ENCODE data around the gene TERT. TPM values are rescaled to one million over a fixed set of nuclear protein-coding genes. Genes with fewer than 3 reads are reported as not detected.

TERT gene
- total and polyA plus RNA-seq, 12 donors = 0.29 TPM; not detected in 11

GRCh38 chr5:1273745-1274144 lies 21.1 kb downstream of the TERT start:
- WGBS, 4 donors = 87 to 97% (median 91%) methylated on average over 13 to 20 of the region's 20 CpGs
- no peak for TF ChIP-seq CTCF (IDR thresholded peaks at IDR 0.05)
- no peak for TF ChIP-seq POLR2A (IDR thresholded peaks at IDR 0.05)

GRCh38 chr5:1272201-1272600 lies 22.7 kb downstream of the TERT start:
- no peaks in the 10 kb centered on the region for H3K9me3 ChIP-seq (replicated peaks in 1 of 3)
- TF ChIP-seq POLR2A (IDR thresholded peaks at IDR 0.05) = no peak
- TF ChIP-seq CTCF (IDR thresholded peaks at IDR 0.05) = no peak
- no peak for DNase-seq
- WGBS, 4 donors = 85 to 95% (median 93%) methylated on average over 17 to 21 of the region's 21 CpGs; no CpG with 5 or more reads in 1 of the 4 donors
- no peaks in the 10 kb centered on the region for H3K4me1 ChIP-seq (replicated peaks in 1 of 2)
- intact Hi-C loops (cut with DNase I) = no loop called here
- no peak overlapping the region for H3K27ac ChIP-seq
- no peaks in the 10 kb centered on the region for H3K36me3 ChIP-seq (replicated peaks in 1 of 2)
- no peak overlapping the region for H3K4me3 ChIP-seq
- no peaks in the 10 kb centered on the region for H3K27me3 ChIP-seq

More at GRCh38 chr5:1273745-1274144, 21.1 kb downstream of the TERT start:
- Histone ChIP-seq H3K36me3 (replicated peaks in 1 of 2) (no peaks in the 10 kb centered on the region), H3K27me3 (no peaks in the 10 kb centered on the region), H3K4me1 (replicated peaks in 1 of 2) (no peaks in the 10 kb centered on the region), H3K27ac (no peak overlapping the region), H3K4me3 (no peak overlapping the region), H3K9me3 (replicated peaks in 1 of 3) (no peaks in the 10 kb centered on the region)
- no peak for DNase-seq
- intact Hi-C loops (cut with DNase I) = no loop called here

DNA sequence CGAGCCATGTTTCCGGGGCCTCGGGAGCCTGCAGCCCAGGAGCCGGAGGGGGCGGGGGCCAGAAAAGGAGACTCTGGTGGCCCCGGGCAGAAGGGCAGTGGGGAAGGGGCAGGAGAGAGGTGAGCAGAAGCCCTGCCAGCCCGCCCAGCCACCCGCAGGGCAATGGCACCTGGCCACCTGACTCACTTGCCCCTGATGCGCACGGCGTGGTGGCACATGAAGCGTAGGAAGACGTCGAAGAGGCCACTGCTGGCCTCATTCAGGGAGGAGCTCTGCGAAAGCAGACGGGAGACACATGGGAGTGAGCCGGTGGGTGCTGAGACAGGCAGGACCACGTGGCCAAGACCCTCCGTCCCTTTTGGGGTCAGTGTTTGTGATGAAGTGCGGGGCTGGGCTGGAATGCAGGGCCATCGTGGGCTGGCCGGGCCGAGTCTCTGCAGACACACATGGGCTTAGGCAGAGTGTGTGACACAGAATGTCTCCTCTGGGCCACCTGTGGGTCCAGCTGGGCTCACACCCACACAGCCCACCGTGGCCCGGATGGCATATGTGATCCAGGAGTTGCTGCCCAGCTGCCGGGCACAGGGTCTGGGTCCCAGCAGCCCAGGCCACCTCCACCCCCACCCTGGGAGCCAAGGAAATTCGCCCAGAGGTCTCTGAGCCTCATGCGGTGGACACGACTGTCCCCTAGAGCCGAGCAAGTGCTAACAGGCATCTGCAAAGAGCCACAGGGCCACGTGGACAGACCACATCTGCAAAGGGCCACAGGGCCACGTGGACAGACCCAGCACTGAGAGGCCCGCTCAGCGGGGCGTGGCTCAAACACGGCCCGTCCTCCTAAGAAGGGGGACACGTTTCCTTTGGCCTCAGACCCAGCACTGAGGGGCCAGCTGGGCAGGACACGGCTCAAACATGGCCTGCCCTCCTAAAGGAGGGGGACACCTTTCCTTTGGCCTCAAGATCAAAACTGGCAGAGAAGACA lies 23.6 kb downstream of the TERT start:
- H3K36me3 ChIP-seq (replicated peaks in 1 of 2) = no peaks in the 10 kb centered on the region
- no peak overlapping the region for H3K4me3 ChIP-seq
- WGBS, 4 donors = 85 to 92% (median 90%) methylated on average over 23 to 39 of the region's 39 CpGs
- intact Hi-C loops (cut with DNase I) = no loop called here
- H3K4me1 ChIP-seq (replicated peaks in 1 of 2) = no peaks in the 10 kb centered on the region
- no peaks in the 10 kb centered on the region for H3K27me3 ChIP-seq
- no peaks in the 10 kb centered on the region for H3K9me3 ChIP-seq (replicated peaks in 1 of 3)
- DNase-seq = no peak
- no peak overlapping the region for H3K27ac ChIP-seq
- no peak for TF ChIP-seq POLR2A (IDR thresholded peaks at IDR 0.05)
- no peak for TF ChIP-seq CTCF (IDR thresholded peaks at IDR 0.05)

- Histone ChIP-seq H3K4me3 (no peak overlapping the region), H3K27me3 (no peaks in the 10 kb centered on the region), H3K36me3 (replicated peaks in 1 of 2) (no peaks in the 10 kb centered on the region), H3K9me3 (replicated peaks in 1 of 3) (no peaks in the 10 kb centered on the region), H3K4me1 (replicated peaks in 1 of 2) (no peaks in the 10 kb centered on the region), H3K27ac (no peak overlapping the region)
- no peak for TF ChIP-seq CTCF (IDR thresholded peaks at IDR 0.05)
- intact Hi-C loops (cut with DNase I) = no loop called here
- WGBS, 4 donors = 83 to 89% (median 89%) methylated on average over 22 of the region's 22 CpGs
- DNase-seq = no peak
These were observed 24.4 kb downstream of the TERT start for GRCh38 chr5:1270426-1270825.
